ENCODE data around the gene RBKS.
"Not testable (repeated sequence)": the region's sequence is repeated elsewhere in the genome, so short reads cannot be mapped to it uniquely, and the experiment has no call there.

Gene RBKS

GRCh38 chr2:27796791-27797765 lies 93.1 kb downstream of the RBKS start:
- no peak for DNase-seq

- DNase-seq = no peak
Observed at GRCh38 chr2:27795868-27796277, 94.3 kb downstream of the RBKS start.

GRCh38 chr2:27795093-27795834 lies 94.9 kb downstream of the RBKS start:
- no peak for DNase-seq

- no peak for DNase-seq
Observed at GRCh38 chr2:27792759-27793158, 97.4 kb downstream of the RBKS start.

GRCh38 chr2:27790796-27791195 lies 99.4 kb downstream of the RBKS start:
- no peak for DNase-seq

GRCh38 chr2:27782701-27783100 lies 107.5 kb downstream of the RBKS start:
- no peak for DNase-seq

- DNase-seq = no peak
Observed at GRCh38 chr2:27781496-27781895, 108.7 kb downstream of the RBKS start.

GRCh38 chr2:27779417-27780055 lies 110.7 kb downstream of the RBKS start:
- no peak for DNase-seq

GRCh38 chr2:27776696-27777095 lies 113.5 kb downstream of the RBKS start:
- no peak for DNase-seq

GRCh38 chr2:27776097-27776496 lies 114.1 kb downstream of the RBKS start:
- DNase-seq = no peak

- DNase-seq = no peak
Observed at GRCh38 chr2:27773959-27774358, 116.2 kb downstream of the RBKS start.

- DNase-seq = no peak
Observed at GRCh38 chr2:27772804-27773203, 117.4 kb downstream of the RBKS start.

GRCh38 chr2:27771548-27772335 lies 118.4 kb downstream of the RBKS start, which contains the start of gene MRPL33:
TSS of gene MRPL33 (plus strand) at chr2:27771719. CDS start at chr2:27771778, 59 bp downstream.
- peak; percentile 90 for DNase-seq

GRCh38 chr2:27771202-27771547 lies 119.0 kb downstream of the RBKS start:
- no peak for DNase-seq

GRCh38 chr2:27766287-27766661 lies 123.9 kb downstream of the RBKS start:
- no peak for DNase-seq

- peak; percentile 38 for DNase-seq
Observed at GRCh38 chr2:27765621-27766286, 124.4 kb downstream of the RBKS start.

- DNase-seq = not testable (repeated sequence)
Observed at GRCh38 chr2:27764526-27764925, 125.7 kb downstream of the RBKS start.

- no peak for DNase-seq
Observed at GRCh38 chr2:27763907-27764267, 126.3 kb downstream of the RBKS start.

GRCh38 chr2:27762951-27763906 lies 127.0 kb downstream of the RBKS start:
- no peak for DNase-seq

- no peak for DNase-seq
Observed at GRCh38 chr2:27756544-27757498, 133.4 kb downstream of the RBKS start.

Data from CD4-positive, alpha-beta T cell treated with Interleukin-21 for 1 hour (primary cell).